Mesenchymal stem cell (in vitro differentiated cells and primary cell): Measurements from ENCODE around the gene SAFB.

ENCODE experiments used
- DNase-seq: peaks from one replicate; pipeline ENCODE4 v3.0.0-alpha.2; 2013
- H2AFZ ChIP-seq: one replicate; pipeline ENCODE4 v1.6.1; 2013; ENCODE audit warnings: low read depth, mild to moderate bottlenecking, control low read depth, inconsistent platforms, low read length, moderate library complexity
- H2AK5ac ChIP-seq: 2 replicates; pipeline ENCODE4 v1.6.1; 2013; ENCODE audit warnings: low read length, moderate library complexity, mild to moderate bottlenecking, inconsistent platforms; ENCODE audit not compliant: severe bottlenecking
- H2BK120ac ChIP-seq: one replicate; pipeline ENCODE4 v1.6.1; 2013; ENCODE audit warnings: low read depth, mild to moderate bottlenecking, inconsistent platforms, low read length, moderate library complexity
- H2BK12ac ChIP-seq, 2 experiments: one replicate each; pipeline ENCODE4 v1.6.1; 2013; ENCODE audit warnings: inconsistent platforms in 2 of 2, low read length in 2 of 2, mild to moderate bottlenecking in 2 of 2, moderate library complexity in 2 of 2, control low read depth in 1 of 2
- H2BK15ac ChIP-seq: one replicate; pipeline ENCODE4 v1.6.1; 2013; ENCODE audit warnings: mild to moderate bottlenecking, low read depth, inconsistent platforms; ENCODE audit not compliant: poor library complexity, severe bottlenecking
- H2BK5ac ChIP-seq: 2 replicates; pipeline ENCODE4 v1.6.1; 2013; ENCODE audit warnings: low read depth, mild to moderate bottlenecking, low read length, control low read depth, inconsistent platforms; ENCODE audit not compliant: poor library complexity, severe bottlenecking
- H3K14ac ChIP-seq, 2 experiments: one replicate each; pipeline ENCODE4 v1.6.1; 2013; ENCODE audit warnings: inconsistent platforms in 2 of 2, low read length in 2 of 2, control low read depth in 1 of 2, mild to moderate bottlenecking in 1 of 2, moderate library complexity in 1 of 2
- H3K18ac ChIP-seq, 2 experiments: one replicate each; pipeline ENCODE4 v1.6.1; 2013; ENCODE audit warnings: inconsistent platforms in 2 of 2, low read length in 2 of 2, control low read depth in 1 of 2, low read depth in 1 of 2, mild to moderate bottlenecking in 1 of 2
- H3K23ac ChIP-seq, 2 experiments: one replicate each; pipeline ENCODE4 v1.6.1; 2013; ENCODE audit warnings: inconsistent platforms in 2 of 2, low read length in 2 of 2, mild to moderate bottlenecking in 2 of 2, moderate library complexity in 2 of 2, control low read depth in 1 of 2
- H3K27ac ChIP-seq: 2 replicates; pipeline ENCODE4 v1.5.1; 2013; ENCODE audit warnings: mild to moderate bottlenecking, moderate library complexity, low read length, control low read depth, inconsistent platforms; ENCODE audit not compliant: poor library complexity, severe bottlenecking
- H3K27me3 ChIP-seq, 2 experiments: 2 replicates each; pipeline versions ENCODE4 v1.6.1 to v1.7.0; 2013; ENCODE audit warnings: low read length in 2 of 2, mild to moderate bottlenecking in 2 of 2, moderate library complexity in 2 of 2, control low read depth in 1 of 2, inconsistent platforms in 1 of 2; ENCODE audit not compliant: control insufficient read depth in 1 of 2, insufficient read depth in 1 of 2
- H3K36me3 ChIP-seq, 2 experiments: 2 replicates each; pipeline versions ENCODE4 v1.6.1 to v1.7.0; 2013; ENCODE audit warnings: low read length in 2 of 2, control low read depth in 1 of 2, inconsistent platforms in 1 of 2, low read depth in 1 of 2, mild to moderate bottlenecking in 1 of 2; ENCODE audit not compliant: insufficient read depth in 2 of 2, control insufficient read depth in 1 of 2
- H3K4ac ChIP-seq, 2 experiments: one replicate each; pipeline ENCODE4 v1.6.1; 2013; ENCODE audit warnings: inconsistent platforms in 2 of 2, low read length in 2 of 2, mild to moderate bottlenecking in 2 of 2, moderate library complexity in 2 of 2, control low read depth in 1 of 2, low read depth in 1 of 2
- H3K4me1 ChIP-seq: 2 replicates; pipeline ENCODE4 v1.6.1; 2013; ENCODE audit warnings: low read depth, low read length, control low read depth; ENCODE audit not compliant: control insufficient read depth, insufficient read depth
- H3K4me2 ChIP-seq: 2 replicates; pipeline ENCODE4 v1.6.1; 2013; ENCODE audit warnings: low read length, mild to moderate bottlenecking, inconsistent platforms; ENCODE audit not compliant: poor library complexity, severe bottlenecking
- H3K4me3 ChIP-seq, 2 experiments: 2 replicates each; pipeline versions ENCODE4 v1.5.1 to v1.7.0; 2013; ENCODE audit warnings: low read length in 2 of 2, mild to moderate bottlenecking in 2 of 2, control low read depth in 1 of 2, low read depth in 1 of 2; ENCODE audit not compliant: insufficient read depth in 1 of 2
- H3K79me1 ChIP-seq: replicated peaks from 2 replicates; pipeline ENCODE4 v1.6.1; 2013; ENCODE audit warnings: mild to moderate bottlenecking, control low read depth, low read length, inconsistent platforms; ENCODE audit not compliant: poor library complexity, severe bottlenecking
- H3K9ac ChIP-seq: 2 replicates; pipeline ENCODE4 v1.7.0; 2013; ENCODE audit warnings: mild to moderate bottlenecking, low read length, moderate library complexity
- H3K9me3 ChIP-seq: 2 replicates; pipeline ENCODE4 v1.7.0; 2013; ENCODE audit warnings: mild to moderate bottlenecking, low read length; ENCODE audit not compliant: control insufficient read depth
- H4K8ac ChIP-seq: one replicate; pipeline ENCODE4 v1.6.1; 2013; ENCODE audit warnings: inconsistent platforms, mild to moderate bottlenecking, low read length, moderate library complexity
- H4K91ac ChIP-seq: one replicate; pipeline ENCODE4 v1.6.1; 2013; ENCODE audit warnings: mild to moderate bottlenecking, low read length, inconsistent platforms
- WGBS: methylation state at CpG from one replicate; pipeline ENCODE4 v1.1.7; 2013; ENCODE audit warnings: mixed read lengths; 5-methylcytosine and 5-hydroxymethylcytosine counted together

Gene SAFB

GRCh38 chr19:5579286-5579685 is 43.6 kb upstream of the SAFB start:
- H3K18ac ChIP-seq, result no peak overlapping the region
- H2BK15ac ChIP-seq, result no peak overlapping the region
- no peak for DNase-seq
- peaks cover 10 to 16% of the 10 kb centered on the region in 2 experiments for H3K36me3 ChIP-seq
- H4K91ac ChIP-seq, result no peak overlapping the region
- H3K4me1 ChIP-seq, result peaks cover 32% of the 10 kb centered on the region
- H3K79me1 ChIP-seq, result no peaks in the 10 kb centered on the region
- no peak overlapping the region for H2BK5ac ChIP-seq
- no peaks in the 10 kb centered on the region for H3K27me3 ChIP-seq
- no peak overlapping the region for H3K4me2 ChIP-seq
- WGBS, result 89% methylated on average over 6 of the region's 6 CpGs
- no peak overlapping the region for H3K14ac ChIP-seq
- no peaks in the 10 kb centered on the region for H3K9me3 ChIP-seq
- no peak overlapping the region for H2BK120ac ChIP-seq
- H2BK12ac ChIP-seq, result no peak overlapping the region
- peak overlapping the region; percentile 48 for H2AK5ac ChIP-seq
- no peak overlapping the region for H3K23ac ChIP-seq
- no peak overlapping the region for H2AFZ ChIP-seq
- H4K8ac ChIP-seq, result no peak overlapping the region
- no peak overlapping the region for H3K4me3 ChIP-seq
- H3K9ac ChIP-seq, result no peak overlapping the region
- H3K4ac ChIP-seq, result no peak overlapping the region
- H3K27ac ChIP-seq, result no peak overlapping the region

- Histone ChIP-seq H3K4ac (no peak overlapping the region), H3K9ac (no peak overlapping the region), H2BK120ac (no peak overlapping the region), H3K27me3 (no peaks in the 10 kb centered on the region), H3K4me1 (peaks cover 32% of the 10 kb centered on the region), H3K18ac (no peak overlapping the region), H3K4me3 (no peak overlapping the region), H3K27ac (peak overlapping the region; percentile 71), H3K9me3 (no peaks in the 10 kb centered on the region), H3K23ac (no peak overlapping the region), H2AK5ac (peak overlapping the region; percentile 48), H4K91ac (no peak overlapping the region), H2BK12ac (no peak overlapping the region), H3K79me1 (peaks cover 2% of the 10 kb centered on the region), H3K14ac (no peak overlapping the region), H2BK15ac (no peak overlapping the region), H4K8ac (no peak overlapping the region), H2AFZ (no peak overlapping the region), H3K4me2 (no peak overlapping the region), H2BK5ac (peak overlapping the region; percentile 47), H3K36me3 (peaks cover 10 to 16% of the 10 kb centered on the region in 2 experiments)
- DNase-seq, result no peak
- WGBS, result 96% methylated on average over 7 of the region's 7 CpGs
Observed at GRCh38 chr19:5579697-5580096, 43.2 kb upstream of the SAFB start.

- Histone ChIP-seq H3K18ac (no peak overlapping the region), H4K8ac (no peak overlapping the region), H2BK15ac (no peak overlapping the region), H3K27ac (peak overlapping the region; percentile 71), H3K4me1 (peaks cover 34% of the 10 kb centered on the region), H3K14ac (no peak overlapping the region), H3K9ac (no peak overlapping the region), H3K4me3 (no peak overlapping the region), H3K36me3 (peaks cover 11 to 17% of the 10 kb centered on the region in 2 experiments), H3K4me2 (no peak overlapping the region), H2AFZ (no peak overlapping the region), H4K91ac (no peak overlapping the region), H3K4ac (no peak overlapping the region), H3K79me1 (peaks cover 3% of the 10 kb centered on the region), H2BK5ac (peak overlapping the region; percentile 47), H2BK120ac (no peak overlapping the region), H2AK5ac (no peak overlapping the region), H2BK12ac (no peak overlapping the region), H3K9me3 (no peaks in the 10 kb centered on the region), H3K27me3 (no peaks in the 10 kb centered on the region), H3K23ac (no peak overlapping the region)
- WGBS, result 69% methylated on average over 12 of the region's 12 CpGs
- DNase-seq, result no peak
Observed at GRCh38 chr19:5580161-5580571, 42.7 kb upstream of the SAFB start.

GRCh38 chr19:5585461-5586299 is 37.2 kb upstream of the SAFB start:
- H2AFZ ChIP-seq, result no peak overlapping the region
- no peak overlapping the region for H3K18ac ChIP-seq
- peak overlapping the region; percentile 12 for H2BK15ac ChIP-seq
- H3K4me2 ChIP-seq, result no peak overlapping the region
- H3K23ac ChIP-seq, result no peak overlapping the region
- H3K36me3 ChIP-seq, result peaks cover 60 to 64% of the 10 kb centered on the region in 2 experiments
- H2BK5ac ChIP-seq, result no peak overlapping the region
- H2BK120ac ChIP-seq, result no peak overlapping the region
- no peak overlapping the region for H3K4me3 ChIP-seq
- no peak overlapping the region for H3K9ac ChIP-seq
- no peaks in the 10 kb centered on the region for H3K27me3 ChIP-seq
- peaks cover 34% of the 10 kb centered on the region for H3K79me1 ChIP-seq
- 61% methylated on average over 29 of the region's 29 CpGs for WGBS
- no peak overlapping the region for H3K4ac ChIP-seq
- peak overlapping the region; percentile 40 for H2AK5ac ChIP-seq
- H3K27ac ChIP-seq, result peak overlapping the region; percentile 31
- peaks cover 47% of the 10 kb centered on the region for H3K4me1 ChIP-seq
- DNase-seq, result no peak
- no peak overlapping the region for H3K14ac ChIP-seq
- no peak overlapping the region for H4K8ac ChIP-seq
- no peak overlapping the region for H4K91ac ChIP-seq
- no peak overlapping the region for H2BK12ac ChIP-seq
- H3K9me3 ChIP-seq, result no peaks in the 10 kb centered on the region
